IMR-90 (cell line): Measurements from ENCODE around the gene ATXN1. TPM values are rescaled to one million over a fixed set of nuclear protein-coding genes. Genes with fewer than 3 reads are reported as not detected.

Experiments
- ATAC-seq: fragments of 200-7000 bp; cut with Tn5 transposase; 2 replicates; pipeline ENCODE4 v1.9.1; 2020; ENCODE audit warnings: low read depth, mild to moderate bottlenecking, moderate library complexity
- BruUV-seq: library from RNA; stranded (reverse); fragments of 400-500 nt; replicated peaks from 2 replicates; lab custom pipeline; 2021; lab: Mats Ljungman, UMichigan
- CTCF ChIA-PET: fragments of 300-600 bp; formaldehyde crosslinking; extraction: SDS; loops from one replicate; lab custom pipeline; 2021; ENCODE audit warnings: antibody characterized with exemption; lab: Yijun Ruan, JAX
- POLR2A ChIA-PET: fragments of 300-600 bp; sonication (Branson Sonifier 250); formaldehyde crosslinking; loops from one replicate; lab custom pipeline; 2022; ENCODE audit warnings: antibody characterized with exemption; ENCODE audit not compliant: unreplicated experiment; lab: Charles Lee
- DNase-seq: peaks from one replicate; pipeline ENCODE4 v3.0.0; 2013
- H2AFZ ChIP-seq: replicated peaks from 2 replicates; pipeline ENCODE3; 2013; ENCODE audit warnings: low read length, mild to moderate bottlenecking; ENCODE audit not compliant: poor library complexity
- H2AK5ac ChIP-seq: 2 replicates; pipeline ENCODE4 v1.6.1; 2013; ENCODE audit warnings: low read depth, low read length, inconsistent platforms
- H2AK9ac ChIP-seq: replicated peaks from 2 replicates; pipeline ENCODE3; 2013; ENCODE audit warnings: mild to moderate bottlenecking, low read depth, low read length, moderate library complexity; ENCODE audit not compliant: poor library complexity
- H2BK120ac ChIP-seq: 2 replicates; pipeline ENCODE4 v1.6.1; 2013; ENCODE audit warnings: low read depth, low read length, inconsistent platforms
- H2BK15ac ChIP-seq: 3 replicates; pipeline ENCODE4 v1.6.1; 2013; ENCODE audit warnings: low read depth, low read length, inconsistent platforms
- H2BK20ac ChIP-seq: 2 replicates; pipeline ENCODE4 v1.6.1; 2013; ENCODE audit warnings: low read depth, mild to moderate bottlenecking, inconsistent platforms, low read length, moderate library complexity
- H2BK5ac ChIP-seq: 2 replicates; pipeline ENCODE4 v1.6.1; 2013; ENCODE audit warnings: mild to moderate bottlenecking, low read depth, low read length, inconsistent platforms; ENCODE audit not compliant: poor library complexity, severe bottlenecking
- H3K14ac ChIP-seq: replicated peaks from 2 replicates; pipeline ENCODE4 v1.6.1; 2013; ENCODE audit warnings: low read depth, low read length, inconsistent platforms
- H3K18ac ChIP-seq: 2 replicates; pipeline ENCODE4 v1.6.1; 2013; ENCODE audit warnings: low read depth, low read length, control low read depth
- H3K23ac ChIP-seq: 2 replicates; pipeline ENCODE4 v1.6.1; 2013; ENCODE audit warnings: low read depth, low read length, inconsistent platforms
- H3K27ac ChIP-seq: 2 replicates; pipeline ENCODE4 v1.5.1; 2013; ENCODE audit warnings: mild to moderate bottlenecking, control low read depth, low read length; ENCODE audit not compliant: insufficient read depth
- H3K27me3 ChIP-seq: 2 replicates; pipeline ENCODE4 v1.6.1; 2013; ENCODE audit warnings: low read length; ENCODE audit not compliant: control insufficient read depth, insufficient read depth
- H3K36me3 ChIP-seq: 2 replicates; pipeline ENCODE4 v1.6.1; 2013; ENCODE audit warnings: low read length, mixed read lengths; ENCODE audit not compliant: control insufficient read depth, insufficient read depth
- H3K4ac ChIP-seq: 2 replicates; pipeline ENCODE4 v1.6.1; 2013; ENCODE audit warnings: low read depth, low read length, inconsistent platforms
- H3K4me1 ChIP-seq: 2 replicates; pipeline ENCODE4 v1.6.1; 2013; ENCODE audit warnings: low read length, mixed read lengths; ENCODE audit not compliant: control insufficient read depth, insufficient read depth
- H3K4me2 ChIP-seq: 2 replicates; pipeline ENCODE4 v1.6.1; 2013; ENCODE audit warnings: low read depth, mild to moderate bottlenecking, control low read depth, low read length, moderate library complexity
- H3K4me3 ChIP-seq: 2 replicates; pipeline ENCODE4 v1.5.1; 2013; ENCODE audit warnings: low read depth, mild to moderate bottlenecking, control low read depth, low read length, moderate library complexity; ENCODE audit not compliant: insufficient read depth
- H3K56ac ChIP-seq: 2 replicates; pipeline ENCODE4 v1.6.1; 2013; ENCODE audit warnings: low read length, inconsistent platforms; ENCODE audit not compliant: insufficient read depth; ENCODE audit errors: extremely low read depth
- H3K79me1 ChIP-seq, 2 experiments: 2 replicates each; pipeline ENCODE4 v1.6.1; 2013; ENCODE audit warnings: low read length in 2 of 2, inconsistent platforms in 1 of 2, low read depth in 1 of 2
- H3K9ac ChIP-seq: 2 replicates; pipeline ENCODE4 v1.6.1; 2013; ENCODE audit warnings: low read depth, low read length, control low read depth
- H3K9me1 ChIP-seq: 2 replicates; pipeline ENCODE4 v1.6.1; 2013; ENCODE audit warnings: low read length, inconsistent platforms; ENCODE audit not compliant: insufficient read depth
- H3K9me3 ChIP-seq: 2 replicates; pipeline ENCODE4 v1.6.1; 2013; ENCODE audit warnings: low read length; ENCODE audit not compliant: control insufficient read depth, insufficient read depth
- H4K20me1 ChIP-seq: 2 replicates; pipeline ENCODE4 v1.6.1; 2013; ENCODE audit warnings: low read length, inconsistent platforms; ENCODE audit not compliant: insufficient read depth
- H4K5ac ChIP-seq: 2 replicates; pipeline ENCODE4 v1.6.1; 2013; ENCODE audit warnings: mild to moderate bottlenecking, low read depth, low read length, control low read depth
- H4K8ac ChIP-seq, 2 experiments: 2 replicates each; pipeline ENCODE4 v1.6.1; 2013; ENCODE audit warnings: low read depth in 2 of 2, low read length in 2 of 2, control low read depth in 1 of 2, inconsistent platforms in 1 of 2
- H4K91ac ChIP-seq: 2 replicates; pipeline ENCODE4 v1.6.1; 2013; ENCODE audit warnings: low read depth, low read length, inconsistent platforms; ENCODE audit not compliant: insufficient read depth
- BHLHE40 ChIP-seq: fragments of 150-350 bp; IDR thresholded peaks from 2 replicates; pipeline ENCODE4 v1.6.1; 2016; ENCODE audit warnings: mild to moderate bottlenecking, low read depth, low read length
- CEBPB ChIP-seq: IDR thresholded peaks from 2 replicates; pipeline ENCODE4 v1.6.1; 2012; ENCODE audit warnings: low read depth, low read length, improper control_type of control experiment
- CHD1 ChIP-seq: IDR thresholded peaks from 2 replicates; pipeline ENCODE4 v1.6.1; 2012; ENCODE audit warnings: low read depth, low read length, improper control_type of control experiment
- ELK1 ChIP-seq: fragments of 150-350 bp; IDR thresholded peaks from 2 replicates; pipeline ENCODE4 v1.6.1; 2016; ENCODE audit warnings: low read depth, mild to moderate bottlenecking, low read length, moderate library complexity, borderline replicate concordance
- FOS ChIP-seq: fragments of 150-350 bp; IDR thresholded peaks from 2 replicates; pipeline ENCODE4 v1.6.1; 2016; ENCODE audit warnings: low read depth, low read length
- MAFK ChIP-seq: IDR thresholded peaks from 2 replicates; pipeline ENCODE4 v1.6.1; 2012; ENCODE audit warnings: low read depth, low read length, improper control_type of control experiment
- MAZ ChIP-seq: IDR thresholded peaks from 2 replicates; pipeline ENCODE4 v1.6.1; 2012; ENCODE audit warnings: low read depth, mild to moderate bottlenecking, low read length, improper control_type of control experiment, moderate library complexity, borderline replicate concordance
- MXI1 ChIP-seq: IDR thresholded peaks from 2 replicates; pipeline ENCODE4 v1.6.1; 2012; ENCODE audit warnings: low read depth, mild to moderate bottlenecking, low read length, moderate library complexity, borderline replicate concordance
- NFE2L2 ChIP-seq: fragments of 150-350 bp; IDR thresholded peaks from 2 replicates; pipeline ENCODE4 v1.6.1; 2016; ENCODE audit warnings: low read depth, mild to moderate bottlenecking, low read length
- POLR2A ChIP-seq: IDR thresholded peaks from 2 replicates; pipeline ENCODE4 v1.6.1; 2012; ENCODE audit warnings: mild to moderate bottlenecking, low read depth, low read length
- RAD21 ChIP-seq: IDR thresholded peaks from 2 replicates; pipeline ENCODE4 v1.6.1; 2012; ENCODE audit warnings: low read length, improper control_type of control experiment
- RCOR1 ChIP-seq: IDR thresholded peaks from 2 replicates; pipeline ENCODE4 v1.6.1; 2012; ENCODE audit warnings: mild to moderate bottlenecking, low read length, improper control_type of control experiment; ENCODE audit not compliant: insufficient replicate concordance
- RFX5 ChIP-seq: IDR thresholded peaks from 2 replicates; pipeline ENCODE4 v1.8.0; 2012; ENCODE audit warnings: low read depth, mild to moderate bottlenecking, low read length, moderate library complexity
- SMC3 ChIP-seq: fragments of 150-350 bp; IDR thresholded peaks from 2 replicates; pipeline ENCODE4 v1.6.1; 2016; ENCODE audit warnings: low read depth, mild to moderate bottlenecking, antibody characterized with exemption, low read length, moderate library complexity
- USF2 ChIP-seq: fragments of 150-350 bp; IDR thresholded peaks from 2 replicates; pipeline ENCODE4 v1.6.1; 2017; ENCODE audit warnings: mild to moderate bottlenecking, antibody characterized with exemption, low read length, low read depth
- WGBS, 2 experiments: methylation state at CpG; one replicate each; pipeline versions ENCODE4 v1.1.5 to v1.1.7; 2013; ENCODE audit warnings: missing lambda C conversion rate in 2 of 2; ENCODE audit not compliant: insufficient read length in 1 of 2; ENCODE audit errors: extremely low coverage in 2 of 2; 5-methylcytosine and 5-hydroxymethylcytosine counted together
- dilution Hi-C: fragments of 300-500 bp; cut with HindIII; formaldehyde crosslinking; loops from one replicate; pipeline ENCODE4 v1.14.3; 2018; ENCODE audit warnings: low sequenced_read_pairs; ENCODE audit not compliant: unreplicated experiment
- in situ Hi-C: fragments of 300-500 bp; cut with MboI; formaldehyde crosslinking; loops from 3 replicates; pipeline ENCODE4 v1.14.3; 2019; ENCODE audit warnings: low sequenced_read_pairs, inconsistent platforms, mixed read lengths
- intact Hi-C: fragments of 100-400 bp; cut with micrococcal nuclease; formaldehyde crosslinking; loops from 2 replicates; pipeline ENCODE4 v1.10.0; 2022
- polyA plus RNA-seq, 3 experiments: library from polyadenylated mRNA; depleted of rRNA; stranded (reverse); fragments of >200 nt; gene quantifications; 2 replicates each; pipeline ENCODE4 v1.2.3, GENCODE V29; 2012; ENCODE audit warnings: low replicate concordance in 1 of 3
- total RNA-seq: library from RNA; depleted of rRNA; stranded (reverse); fragments of >200 nt; gene quantifications from 2 replicates; pipeline ENCODE4 v1.2.3, GENCODE V29; 2012
- TF ChIP-seq, protein P1 (sequence below): conservative IDR thresholded peaks from 2 replicates; pipeline ENCODE4 v1.5.1; 2012; ENCODE audit warnings: mild to moderate bottlenecking, low read depth, low read length, improper control_type of control experiment

Gene ATXN1
- total and polyA plus RNA-seq, 2 of the 4 experiments (the other 2 are of a cell fraction) = 7.3 to 11.1 TPM

- Histone ChIP-seq H3K14ac (no peak overlapping the region), H4K5ac (no peak overlapping the region), H3K4me3 (no peak overlapping the region), H2AK5ac (no peak overlapping the region), H3K9me1 (peaks cover 10% of the 10 kb centered on the region), H3K4me1 (no peaks in the 10 kb centered on the region), H3K9me3 (no peaks in the 10 kb centered on the region), H2AK9ac (no peak overlapping the region), H3K27me3 (no peaks in the 10 kb centered on the region), H3K56ac (no peak overlapping the region), H2BK15ac (no peak overlapping the region), H3K9ac (no peak overlapping the region), H3K4me2 (no peak overlapping the region), H4K91ac (no peak overlapping the region), H3K36me3 (peaks cover 13% of the 10 kb centered on the region), H3K4ac (no peak overlapping the region), H4K20me1 (no peaks in the 10 kb centered on the region), H2BK120ac (no peak overlapping the region), H2BK5ac (no peak overlapping the region), H3K27ac (no peak overlapping the region), H3K79me1 (peaks cover 0 to 11% of the 10 kb centered on the region in 2 experiments; a peak in 3 of 4 replicates), H3K23ac (no peak overlapping the region), H2AFZ (no peak overlapping the region), H3K18ac (no peak overlapping the region), H4K8ac (no peak overlapping the region), H2BK20ac (no peak overlapping the region)
- DNase-seq (no peak), ATAC-seq (no peak)
- no peak for TF ChIP-seq MAZ
- TF ChIP-seq FOS = no peak
- no peak for TF ChIP-seq POLR2A
- no peak for TF ChIP-seq RFX5
- no peak for TF ChIP-seq MXI1
- TF ChIP-seq BHLHE40 = no peak
- no peak for TF ChIP-seq RAD21
- no peak for TF ChIP-seq USF2
- TF ChIP-seq MAFK = no peak
- no peak for TF ChIP-seq ELK1
- TF ChIP-seq RCOR1 = no peak
- no peak for TF ChIP-seq NFE2L2
- TF ChIP-seq CHD1 = no peak
- no peak for TF ChIP-seq CEBPB
- TF ChIP-seq SMC3 = no peak
- TF ChIP-seq, protein P1, sequence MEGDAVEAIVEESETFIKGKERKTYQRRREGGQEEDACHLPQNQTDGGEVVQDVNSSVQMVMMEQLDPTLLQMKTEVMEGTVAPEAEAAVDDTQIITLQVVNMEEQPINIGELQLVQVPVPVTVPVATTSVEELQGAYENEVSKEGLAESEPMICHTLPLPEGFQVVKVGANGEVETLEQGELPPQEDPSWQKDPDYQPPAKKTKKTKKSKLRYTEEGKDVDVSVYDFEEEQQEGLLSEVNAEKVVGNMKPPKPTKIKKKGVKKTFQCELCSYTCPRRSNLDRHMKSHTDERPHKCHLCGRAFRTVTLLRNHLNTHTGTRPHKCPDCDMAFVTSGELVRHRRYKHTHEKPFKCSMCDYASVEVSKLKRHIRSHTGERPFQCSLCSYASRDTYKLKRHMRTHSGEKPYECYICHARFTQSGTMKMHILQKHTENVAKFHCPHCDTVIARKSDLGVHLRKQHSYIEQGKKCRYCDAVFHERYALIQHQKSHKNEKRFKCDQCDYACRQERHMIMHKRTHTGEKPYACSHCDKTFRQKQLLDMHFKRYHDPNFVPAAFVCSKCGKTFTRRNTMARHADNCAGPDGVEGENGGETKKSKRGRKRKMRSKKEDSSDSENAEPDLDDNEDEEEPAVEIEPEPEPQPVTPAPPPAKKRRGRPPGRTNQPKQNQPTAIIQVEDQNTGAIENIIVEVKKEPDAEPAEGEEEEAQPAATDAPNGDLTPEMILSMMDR = no peak
- in situ Hi-C loops = no loop called here
- no CpG with 5 or more reads among the region's 4 CpGs for WGBS, 2 experiments
- ChIA-PET CTCF (no interaction called here), POLR2A (no interaction called here)
- no TSS peak for BruUV-seq
- dilution Hi-C loops = no loop called here
- intact Hi-C loops = no loop called here
Measured at GRCh38 chr6:16600701-16601100, 160.6 kb downstream of the ATXN1 start.
